ENCODE data around the gene PBLD.
"Not testable (repeated sequence)": the region's sequence is repeated elsewhere in the genome, so short reads cannot be mapped to it uniquely, and the experiment has no call there.

PBLD gene

DNA sequence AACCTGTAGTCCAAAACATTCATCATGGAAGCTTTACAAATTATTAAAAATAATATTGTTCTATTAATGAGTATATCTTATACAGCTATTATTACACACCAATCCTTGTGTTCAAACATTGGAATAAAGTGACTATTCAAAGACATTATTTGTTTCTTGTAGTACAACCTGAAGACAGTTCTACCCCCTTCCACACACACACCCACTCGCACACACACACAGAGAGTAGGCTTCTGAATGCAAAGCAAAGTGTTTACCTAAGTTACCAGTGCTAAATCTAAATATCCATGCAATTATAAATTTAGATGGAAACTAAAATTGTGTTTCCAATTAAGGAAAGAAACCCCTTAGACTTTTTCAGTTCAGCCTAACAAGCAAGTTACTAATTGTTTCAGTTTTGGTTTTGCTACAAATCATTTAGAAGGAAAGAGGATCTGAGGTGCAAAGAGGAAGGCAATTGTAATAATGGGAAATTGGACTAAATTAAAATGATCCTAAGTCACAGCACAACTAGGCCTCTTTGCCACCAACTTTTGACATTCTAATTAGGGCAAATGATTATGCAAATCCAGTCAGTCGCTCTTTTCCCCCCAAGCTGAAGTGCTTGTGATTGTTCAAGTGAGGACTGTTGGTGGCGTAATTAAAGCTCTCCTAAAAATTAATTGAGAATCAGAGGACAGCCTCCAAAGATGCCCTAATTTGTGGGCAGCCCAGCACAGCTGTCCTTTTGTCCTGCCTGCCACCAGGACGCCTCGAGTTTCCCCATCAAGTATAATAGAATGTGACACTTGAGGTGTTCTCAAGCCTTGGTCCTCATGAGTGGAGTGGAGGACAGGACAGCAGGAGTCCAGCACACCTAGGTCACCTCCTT, 80.9 kb downstream of the PBLD start:
- ChIA-PET POLR2A (no interaction called here), CTCF (no interaction called here)
- TF ChIP-seq L3MBTL2 (conservative IDR thresholded peaks at IDR 0.05): no peak
- TF ChIP-seq ARNT (IDR thresholded peaks at IDR 0.05): no peak
- TF ChIP-seq, protein P1, sequence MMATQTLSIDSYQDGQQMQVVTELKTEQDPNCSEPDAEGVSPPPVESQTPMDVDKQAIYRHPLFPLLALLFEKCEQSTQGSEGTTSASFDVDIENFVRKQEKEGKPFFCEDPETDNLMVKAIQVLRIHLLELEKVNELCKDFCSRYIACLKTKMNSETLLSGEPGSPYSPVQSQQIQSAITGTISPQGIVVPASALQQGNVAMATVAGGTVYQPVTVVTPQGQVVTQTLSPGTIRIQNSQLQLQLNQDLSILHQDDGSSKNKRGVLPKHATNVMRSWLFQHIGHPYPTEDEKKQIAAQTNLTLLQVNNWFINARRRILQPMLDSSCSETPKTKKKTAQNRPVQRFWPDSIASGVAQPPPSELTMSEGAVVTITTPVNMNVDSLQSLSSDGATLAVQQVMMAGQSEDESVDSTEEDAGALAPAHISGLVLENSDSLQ (IDR thresholded peaks at IDR 0.05): no peak
- TF ChIP-seq CTBP1 (IDR thresholded peaks at IDR 0.05; ENCODE audit: borderline replicate concordance): no peak
- TF ChIP-seq ELF4 (IDR thresholded peaks at IDR 0.05): no peak
- TF ChIP-seq SP1 (IDR thresholded peaks at IDR 0.05): no peak
- TF ChIP-seq TARDBP (IDR thresholded peaks at IDR 0.05): no peak
- no peak for TF ChIP-seq FOXK2 (IDR thresholded peaks at IDR 0.05)
- TF ChIP-seq FOXM1 (IDR thresholded peaks at IDR 0.05; ENCODE audit: borderline replicate concordance): no peak
- no peak for TF ChIP-seq ZNF384 (IDR thresholded peaks at IDR 0.05)
- TF ChIP-seq HDGF (IDR thresholded peaks at IDR 0.05; ENCODE audit: borderline replicate concordance): no peak
- no peak for TF ChIP-seq NFRKB (IDR thresholded peaks at IDR 0.05)
- TF ChIP-seq FOXA1 (IDR thresholded peaks at IDR 0.05): no peak
- no peak for TF ChIP-seq BHLHE40 (IDR thresholded peaks at IDR 0.05; ENCODE audit: borderline replicate concordance)
- TF ChIP-seq SUZ12 (IDR thresholded peaks at IDR 0.05): no peak
- no peak for TF ChIP-seq LEF1 (IDR thresholded peaks at IDR 0.05; ENCODE audit: borderline replicate concordance)
- no peak for DNase-seq (ENCODE audit: extremely low spot score)

GRCh38 chr10:68251151-68251550, 81.6 kb downstream of the PBLD start:
- TF ChIP-seq FOXM1 (IDR thresholded peaks at IDR 0.05; ENCODE audit: borderline replicate concordance) (no peak), NFRKB (IDR thresholded peaks at IDR 0.05) (no peak), FOXK2 (IDR thresholded peaks at IDR 0.05) (no peak)
- DNase-seq (ENCODE audit: extremely low spot score): no peak
- ChIA-PET POLR2A (no interaction called here), CTCF (no interaction called here)

DNA sequence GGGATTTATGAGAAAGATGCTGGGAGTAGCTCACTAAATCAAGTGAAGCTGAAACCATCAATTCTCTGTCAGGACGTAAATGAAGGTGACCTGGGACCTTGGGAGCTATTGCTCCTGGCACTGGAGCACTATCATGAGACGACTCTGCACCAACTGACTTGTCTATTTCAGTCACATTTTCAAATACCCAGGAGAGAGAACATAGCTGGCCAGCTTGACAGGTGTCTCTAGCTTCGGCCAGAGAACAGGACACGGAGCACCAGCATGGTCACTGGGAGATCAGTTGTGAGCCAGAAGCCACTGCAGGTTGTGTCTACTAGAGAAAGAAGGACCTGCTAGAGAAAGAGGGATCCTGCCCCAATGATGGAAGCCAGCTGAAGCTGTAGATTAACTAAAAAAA, 83.4 kb downstream of the PBLD start:
- ChIA-PET POLR2A (no interaction called here), CTCF (no interaction called here)
- no peak for TF ChIP-seq FOXA1 (IDR thresholded peaks at IDR 0.05)
- no peak for TF ChIP-seq BHLHE40 (IDR thresholded peaks at IDR 0.05; ENCODE audit: borderline replicate concordance)
- TF ChIP-seq ZNF384 (IDR thresholded peaks at IDR 0.05): no peak
- DNase-seq (ENCODE audit: extremely low spot score): no peak

DNA sequence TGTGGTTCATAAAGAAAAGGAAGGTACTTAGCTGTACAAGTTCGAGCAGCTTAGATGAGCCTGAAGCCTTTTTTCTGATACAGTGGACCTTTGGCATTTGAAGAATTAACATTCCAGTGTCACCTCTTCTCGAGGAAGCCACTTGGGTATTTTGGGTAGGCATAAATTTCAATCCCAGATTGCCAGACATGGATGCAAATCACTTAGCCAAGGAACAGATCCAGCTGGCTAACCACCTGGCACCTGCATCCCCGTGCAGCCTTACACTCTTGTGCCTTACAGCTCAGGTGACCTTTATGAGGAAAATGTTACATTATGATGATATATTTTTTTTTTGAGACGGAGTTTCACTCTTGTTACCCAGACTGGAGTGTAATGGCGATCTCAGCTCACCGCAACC, 84.8 kb downstream of the PBLD start:
- TF ChIP-seq FOXM1 (IDR thresholded peaks at IDR 0.05; ENCODE audit: borderline replicate concordance): no peak
- no peak for TF ChIP-seq FOXK2 (IDR thresholded peaks at IDR 0.05)
- TF ChIP-seq SP1 (IDR thresholded peaks at IDR 0.05): no peak
- no peak for TF ChIP-seq ZNF384 (IDR thresholded peaks at IDR 0.05)
- no peak for TF ChIP-seq NFRKB (IDR thresholded peaks at IDR 0.05)
- TF ChIP-seq, protein P1 (IDR thresholded peaks at IDR 0.05): no peak
- TF ChIP-seq TARDBP (IDR thresholded peaks at IDR 0.05): no peak
- TF ChIP-seq FOXA1 (IDR thresholded peaks at IDR 0.05): no peak
- TF ChIP-seq ARNT (IDR thresholded peaks at IDR 0.05): no peak
- TF ChIP-seq ELF4 (IDR thresholded peaks at IDR 0.05): no peak
- no peak for TF ChIP-seq SUZ12 (IDR thresholded peaks at IDR 0.05)
- TF ChIP-seq L3MBTL2 (conservative IDR thresholded peaks at IDR 0.05): no peak
- no peak for TF ChIP-seq HDGF (IDR thresholded peaks at IDR 0.05; ENCODE audit: borderline replicate concordance)
- CTCF ChIA-PET: no interaction called here
- no peak for DNase-seq (ENCODE audit: extremely low spot score)
- POLR2A ChIA-PET: no interaction called here

DNA sequence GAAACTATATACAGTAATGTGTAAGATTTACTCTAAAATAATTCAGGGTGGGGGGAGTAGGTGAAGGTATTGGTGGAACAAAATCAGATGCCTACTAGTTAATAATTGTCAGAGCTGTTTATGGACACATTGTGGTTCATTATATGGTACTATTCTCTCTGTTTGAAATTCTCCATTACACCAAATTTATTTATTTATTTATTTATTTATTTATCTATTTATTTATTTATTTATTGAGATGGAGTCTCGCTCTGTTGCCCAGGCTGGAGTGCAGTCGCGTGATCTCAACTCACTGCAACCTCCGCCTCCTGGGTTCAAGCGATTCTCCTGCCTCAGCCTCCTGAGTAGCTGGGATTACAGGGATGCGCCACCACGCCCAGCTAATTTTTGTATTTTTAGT, 86.3 kb downstream of the PBLD start:
- POLR2A ChIA-PET; DNase-seq (ENCODE audit: extremely low spot score); CTCF ChIA-PET: not testable (repeated sequence)

DNA sequence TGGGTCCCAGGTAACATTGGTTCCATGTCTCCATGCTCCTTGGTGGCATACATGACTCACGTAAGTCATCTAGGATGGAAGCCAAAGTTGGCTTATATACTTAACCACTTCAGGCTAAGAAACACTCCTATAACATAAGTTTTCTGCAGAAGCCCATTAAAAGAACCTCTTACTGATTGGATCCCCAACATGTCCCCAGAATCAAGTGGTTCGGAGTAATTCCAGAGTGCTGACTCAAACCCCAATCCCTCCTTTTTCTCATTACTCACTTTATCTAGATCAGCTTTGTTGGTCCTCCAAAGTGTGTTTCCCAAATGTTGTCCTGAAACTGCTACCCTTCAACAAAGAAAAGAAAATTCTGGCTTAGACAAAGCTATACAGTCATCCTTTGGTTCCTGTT, 90.7 kb downstream of the PBLD start:
- TF ChIP-seq ZNF384 (IDR thresholded peaks at IDR 0.05) (no peak), SP1 (IDR thresholded peaks at IDR 0.05) (no peak), CTBP1 (IDR thresholded peaks at IDR 0.05; ENCODE audit: borderline replicate concordance) (no peak), NFRKB (IDR thresholded peaks at IDR 0.05) (no peak), SUZ12 (IDR thresholded peaks at IDR 0.05) (no peak), FOXA1 (IDR thresholded peaks at IDR 0.05) (no peak), L3MBTL2 (conservative IDR thresholded peaks at IDR 0.05) (no peak), FOXK2 (IDR thresholded peaks at IDR 0.05) (no peak), ARNT (IDR thresholded peaks at IDR 0.05) (no peak), HDGF (IDR thresholded peaks at IDR 0.05; ENCODE audit: borderline replicate concordance) (no peak), TARDBP (IDR thresholded peaks at IDR 0.05) (no peak), BHLHE40 (IDR thresholded peaks at IDR 0.05; ENCODE audit: borderline replicate concordance) (no peak), LEF1 (IDR thresholded peaks at IDR 0.05; ENCODE audit: borderline replicate concordance) (no peak), FOXM1 (IDR thresholded peaks at IDR 0.05; ENCODE audit: borderline replicate concordance) (no peak), ELF4 (IDR thresholded peaks at IDR 0.05) (no peak)
- TF ChIP-seq, protein P1 (IDR thresholded peaks at IDR 0.05): no peak
- CTCF ChIA-PET: no interaction called here
- POLR2A ChIA-PET: interaction anchor here (1.0 kb wide), 1 partner anchor 11 kb away, joined by 5 read pairs; no protein-coding TSS in a partner anchor
- no peak for DNase-seq (ENCODE audit: extremely low spot score)

Measured in HEK293T (cell line).